ENCODE data around the gene ZNF521. TPM values are rescaled to one million over a fixed set of nuclear protein-coding genes. Genes with fewer than 3 reads are reported as not detected.

ZNF521 gene
- total RNA-seq, 2 experiments from 2014 or later: not detected

- Mint-ChIP-seq H3K4me3 (no peak overlapping the region), H3K27me3 (no peaks in the 10 kb centered on the region), H3K27ac (no peak overlapping the region), H3K9me3 (no peaks in the 10 kb centered on the region), H3K4me1 (no peaks in the 10 kb centered on the region), H3K36me3 (no peaks in the 10 kb centered on the region)
- ATAC-seq (ENCODE audit: low read depth): no peak
- POLR2A ChIA-PET: no interaction called here
- DNase-seq: no peak
Observed at GRCh38 chr18:25075783-25076182, 276.2 kb downstream of the ZNF521 start.

GRCh38 chr18:25075331-25075730 lies 276.6 kb downstream of the ZNF521 start:
- Mint-ChIP-seq H3K36me3 (no peaks in the 10 kb centered on the region), H3K27ac (no peak overlapping the region), H3K4me1 (no peaks in the 10 kb centered on the region), H3K27me3 (no peaks in the 10 kb centered on the region), H3K9me3 (no peaks in the 10 kb centered on the region), H3K4me3 (no peak overlapping the region)
- ATAC-seq (ENCODE audit: low read depth) (no peak), DNase-seq (no peak)
- POLR2A ChIA-PET: no interaction called here

- Mint-ChIP-seq H3K4me1 (no peaks in the 10 kb centered on the region), H3K4me3 (no peak overlapping the region), H3K27me3 (no peaks in the 10 kb centered on the region), H3K9me3 (no peaks in the 10 kb centered on the region), H3K27ac (no peak overlapping the region), H3K36me3 (no peaks in the 10 kb centered on the region)
- DNase-seq (no peak), ATAC-seq (ENCODE audit: low read depth) (no peak)
- POLR2A ChIA-PET: no interaction called here
Observed at GRCh38 chr18:25074925-25075324, 277.0 kb downstream of the ZNF521 start.

- ATAC-seq (ENCODE audit: low read depth) (no peak), DNase-seq (no peak)
- H3K4me1 Mint-ChIP-seq: no peaks in the 10 kb centered on the region
- H3K4me3 Mint-ChIP-seq: no peak overlapping the region
- no peak overlapping the region for H3K27ac Mint-ChIP-seq
- H3K9me3 Mint-ChIP-seq: no peaks in the 10 kb centered on the region
- no peaks in the 10 kb centered on the region for H3K36me3 Mint-ChIP-seq
- POLR2A ChIA-PET: interaction anchor here (0.6 kb wide), 1 partner anchor 20 kb away, joined by 3 read pairs; no protein-coding TSS in a partner anchor
- no peaks in the 10 kb centered on the region for H3K27me3 Mint-ChIP-seq
Observed at GRCh38 chr18:25072205-25072604, 279.8 kb downstream of the ZNF521 start.

- no peak overlapping the region for H3K27ac Mint-ChIP-seq
- H3K4me1 Mint-ChIP-seq: no peaks in the 10 kb centered on the region
- POLR2A ChIA-PET: no interaction called here
- DNase-seq (no peak), ATAC-seq (ENCODE audit: low read depth) (no peak)
- no peaks in the 10 kb centered on the region for H3K9me3 Mint-ChIP-seq
- no peaks in the 10 kb centered on the region for H3K27me3 Mint-ChIP-seq
- H3K4me3 Mint-ChIP-seq: no peak overlapping the region
- H3K36me3 Mint-ChIP-seq: no peaks in the 10 kb centered on the region
Observed at GRCh38 chr18:25067275-25068025, 284.5 kb downstream of the ZNF521 start.

- no peaks in the 10 kb centered on the region for H3K27me3 Mint-ChIP-seq
- no peaks in the 10 kb centered on the region for H3K36me3 Mint-ChIP-seq
- POLR2A ChIA-PET: no interaction called here
- no peak for DNase-seq
- no peak overlapping the region for H3K27ac Mint-ChIP-seq
- no peak overlapping the region for H3K4me3 Mint-ChIP-seq
- no peak for ATAC-seq (ENCODE audit: low read depth)
- H3K4me1 Mint-ChIP-seq: no peaks in the 10 kb centered on the region
- no peaks in the 10 kb centered on the region for H3K9me3 Mint-ChIP-seq
Observed at GRCh38 chr18:25066516-25066915, 285.4 kb downstream of the ZNF521 start.

GRCh38 chr18:25062720-25063119 lies 289.2 kb downstream of the ZNF521 start:
- no peak overlapping the region for H3K4me3 Mint-ChIP-seq
- H3K27me3 Mint-ChIP-seq: no peaks in the 10 kb centered on the region
- H3K9me3 Mint-ChIP-seq: no peaks in the 10 kb centered on the region
- no peak overlapping the region for H3K27ac Mint-ChIP-seq
- DNase-seq (no peak), ATAC-seq (ENCODE audit: low read depth) (no peak)
- H3K4me1 Mint-ChIP-seq: no peaks in the 10 kb centered on the region
- H3K36me3 Mint-ChIP-seq: no peaks in the 10 kb centered on the region
- POLR2A ChIA-PET: no interaction called here

GRCh38 chr18:25061395-25061794 lies 290.6 kb downstream of the ZNF521 start:
- H3K4me3 Mint-ChIP-seq: no peak overlapping the region
- ATAC-seq (ENCODE audit: low read depth) (no peak), DNase-seq (no peak)
- H3K27me3 Mint-ChIP-seq: no peaks in the 10 kb centered on the region
- H3K27ac Mint-ChIP-seq: no peak overlapping the region
- no peaks in the 10 kb centered on the region for H3K36me3 Mint-ChIP-seq
- H3K9me3 Mint-ChIP-seq: no peaks in the 10 kb centered on the region
- no peaks in the 10 kb centered on the region for H3K4me1 Mint-ChIP-seq
- POLR2A ChIA-PET: no interaction called here

GRCh38 chr18:25058521-25058920 lies 293.4 kb downstream of the ZNF521 start:
- DNase-seq (no peak), ATAC-seq (ENCODE audit: low read depth) (no peak)
- Mint-ChIP-seq H3K27ac (no peak overlapping the region), H3K27me3 (no peaks in the 10 kb centered on the region), H3K4me1 (no peaks in the 10 kb centered on the region), H3K9me3 (no peaks in the 10 kb centered on the region), H3K36me3 (no peaks in the 10 kb centered on the region), H3K4me3 (no peak overlapping the region)
- POLR2A ChIA-PET: no interaction called here

- no peak for ATAC-seq (ENCODE audit: low read depth)
- no peak overlapping the region for H3K27ac Mint-ChIP-seq
- H3K4me1 Mint-ChIP-seq: no peaks in the 10 kb centered on the region
- H3K4me3 Mint-ChIP-seq: no peak overlapping the region
- DNase-seq: no peak
- H3K9me3 Mint-ChIP-seq: no peaks in the 10 kb centered on the region
- POLR2A ChIA-PET: no interaction called here
- no peaks in the 10 kb centered on the region for H3K27me3 Mint-ChIP-seq
- no peaks in the 10 kb centered on the region for H3K36me3 Mint-ChIP-seq
Observed at GRCh38 chr18:25057491-25058050, 294.4 kb downstream of the ZNF521 start.

GRCh38 chr18:25056429-25056828 lies 295.5 kb downstream of the ZNF521 start:
- H3K4me3 Mint-ChIP-seq: no peak overlapping the region

GRCh38 chr18:25055076-25055475 lies 296.9 kb downstream of the ZNF521 start:
- H3K27ac Mint-ChIP-seq: no peak overlapping the region
- H3K27me3 Mint-ChIP-seq: no peaks in the 10 kb centered on the region
- H3K4me1 Mint-ChIP-seq: no peaks in the 10 kb centered on the region
- POLR2A ChIA-PET: no interaction called here
- peaks cover 2% of the 10 kb centered on the region for H3K9me3 Mint-ChIP-seq
- ATAC-seq (ENCODE audit: low read depth): no peak
- H3K36me3 Mint-ChIP-seq: no peaks in the 10 kb centered on the region
- H3K4me3 Mint-ChIP-seq: no peak overlapping the region
- DNase-seq: no peak

More at GRCh38 chr18:25056429-25056828, 295.5 kb downstream of the ZNF521 start:
- Mint-ChIP-seq H3K36me3 (no peaks in the 10 kb centered on the region), H3K9me3 (no peaks in the 10 kb centered on the region), H3K27ac (no peak overlapping the region), H3K4me1 (no peaks in the 10 kb centered on the region), H3K27me3 (no peaks in the 10 kb centered on the region)
- no peak for DNase-seq
- POLR2A ChIA-PET: no interaction called here
- ATAC-seq (ENCODE audit: low read depth): no peak

- no peak overlapping the region for H3K27ac Mint-ChIP-seq
- ATAC-seq (ENCODE audit: low read depth) (no peak), DNase-seq (no peak)
- POLR2A ChIA-PET: no interaction called here
- no peak overlapping the region for H3K4me3 Mint-ChIP-seq
- H3K36me3 Mint-ChIP-seq: no peaks in the 10 kb centered on the region
- peaks cover 2% of the 10 kb centered on the region for H3K9me3 Mint-ChIP-seq
- no peaks in the 10 kb centered on the region for H3K27me3 Mint-ChIP-seq
- H3K4me1 Mint-ChIP-seq: no peaks in the 10 kb centered on the region
Observed at GRCh38 chr18:25053466-25053865, 298.5 kb downstream of the ZNF521 start.

- no peak for DNase-seq
- H3K4me1 Mint-ChIP-seq: no peaks in the 10 kb centered on the region
- POLR2A ChIA-PET: interaction anchor here (0.7 kb wide), 1 partner anchor 20 kb away, joined by 3 read pairs; no protein-coding TSS in a partner anchor
- no peak for ATAC-seq (ENCODE audit: low read depth)
- no peak overlapping the region for H3K4me3 Mint-ChIP-seq
- H3K27ac Mint-ChIP-seq: no peak overlapping the region
- H3K9me3 Mint-ChIP-seq: peaks cover 2% of the 10 kb centered on the region
- no peaks in the 10 kb centered on the region for H3K36me3 Mint-ChIP-seq
- H3K27me3 Mint-ChIP-seq: no peaks in the 10 kb centered on the region
Observed at GRCh38 chr18:25052511-25052921, 299.4 kb downstream of the ZNF521 start.
